GM12874 (cell line): ENCODE measurements around the gene SLC35F5.

Experiments
- TF ChIP-seq, protein P1 (sequence below): IDR thresholded peaks from 2 replicates; pipeline ENCODE4 v1.5.1; 2011; ENCODE audit warnings: low read depth, mild to moderate bottlenecking, control low read depth, low read length, moderate library complexity; ENCODE audit not compliant: insufficient read depth

Gene SLC35F5

DNA sequence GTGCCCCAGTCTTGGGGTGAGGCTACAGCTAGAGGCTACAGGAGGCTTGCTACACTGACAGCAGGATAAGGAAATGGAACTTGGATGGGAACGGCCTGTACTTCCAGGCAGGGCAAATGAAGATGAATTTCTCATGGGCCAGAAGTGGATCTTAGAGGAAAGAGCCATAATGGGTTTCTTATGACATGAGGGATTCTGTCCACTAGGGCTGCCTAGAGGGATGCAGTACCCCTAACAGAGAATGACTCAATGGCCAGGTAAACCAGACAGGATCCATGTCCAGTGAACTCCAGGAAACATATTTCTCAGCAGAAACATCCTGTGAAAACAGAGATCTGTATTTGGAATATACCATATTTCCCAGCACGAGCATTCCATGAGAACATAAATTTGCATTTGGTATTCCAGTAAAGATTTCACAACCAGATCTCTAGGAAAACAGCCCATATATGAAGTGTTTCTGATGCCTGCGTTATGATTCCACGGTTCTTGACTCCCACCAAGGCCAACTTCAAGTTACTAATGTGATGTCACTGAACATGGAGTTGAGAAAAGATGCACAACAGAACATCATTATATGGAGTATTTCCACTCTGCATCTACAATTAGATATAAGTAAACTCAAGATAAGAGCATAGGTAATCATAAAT lies 11.5 kb upstream of the SLC35F5 start:
- TF ChIP-seq, protein P1, sequence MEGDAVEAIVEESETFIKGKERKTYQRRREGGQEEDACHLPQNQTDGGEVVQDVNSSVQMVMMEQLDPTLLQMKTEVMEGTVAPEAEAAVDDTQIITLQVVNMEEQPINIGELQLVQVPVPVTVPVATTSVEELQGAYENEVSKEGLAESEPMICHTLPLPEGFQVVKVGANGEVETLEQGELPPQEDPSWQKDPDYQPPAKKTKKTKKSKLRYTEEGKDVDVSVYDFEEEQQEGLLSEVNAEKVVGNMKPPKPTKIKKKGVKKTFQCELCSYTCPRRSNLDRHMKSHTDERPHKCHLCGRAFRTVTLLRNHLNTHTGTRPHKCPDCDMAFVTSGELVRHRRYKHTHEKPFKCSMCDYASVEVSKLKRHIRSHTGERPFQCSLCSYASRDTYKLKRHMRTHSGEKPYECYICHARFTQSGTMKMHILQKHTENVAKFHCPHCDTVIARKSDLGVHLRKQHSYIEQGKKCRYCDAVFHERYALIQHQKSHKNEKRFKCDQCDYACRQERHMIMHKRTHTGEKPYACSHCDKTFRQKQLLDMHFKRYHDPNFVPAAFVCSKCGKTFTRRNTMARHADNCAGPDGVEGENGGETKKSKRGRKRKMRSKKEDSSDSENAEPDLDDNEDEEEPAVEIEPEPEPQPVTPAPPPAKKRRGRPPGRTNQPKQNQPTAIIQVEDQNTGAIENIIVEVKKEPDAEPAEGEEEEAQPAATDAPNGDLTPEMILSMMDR, result no peak

DNA sequence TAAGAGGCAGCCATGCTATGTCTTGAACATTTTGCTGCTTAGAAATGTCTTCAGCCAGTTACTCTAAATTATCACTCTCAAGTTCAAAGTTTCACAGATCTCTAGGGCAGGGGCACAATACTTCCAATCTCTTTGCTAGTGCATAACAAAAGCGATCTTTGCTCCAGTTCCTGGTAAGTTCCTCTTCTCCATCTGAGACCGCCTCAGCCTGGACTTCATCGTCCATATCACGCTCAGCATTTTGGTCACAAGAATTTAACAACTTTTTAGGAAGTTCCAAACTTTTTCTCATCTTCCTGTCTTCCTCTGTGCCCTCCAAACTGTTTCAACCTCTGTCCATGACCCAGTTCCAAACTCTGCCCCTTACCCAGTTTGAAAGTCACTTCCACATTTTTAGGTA lies 8.8 kb upstream of the SLC35F5 start:
- TF ChIP-seq, protein P1, result no peak

DNA sequence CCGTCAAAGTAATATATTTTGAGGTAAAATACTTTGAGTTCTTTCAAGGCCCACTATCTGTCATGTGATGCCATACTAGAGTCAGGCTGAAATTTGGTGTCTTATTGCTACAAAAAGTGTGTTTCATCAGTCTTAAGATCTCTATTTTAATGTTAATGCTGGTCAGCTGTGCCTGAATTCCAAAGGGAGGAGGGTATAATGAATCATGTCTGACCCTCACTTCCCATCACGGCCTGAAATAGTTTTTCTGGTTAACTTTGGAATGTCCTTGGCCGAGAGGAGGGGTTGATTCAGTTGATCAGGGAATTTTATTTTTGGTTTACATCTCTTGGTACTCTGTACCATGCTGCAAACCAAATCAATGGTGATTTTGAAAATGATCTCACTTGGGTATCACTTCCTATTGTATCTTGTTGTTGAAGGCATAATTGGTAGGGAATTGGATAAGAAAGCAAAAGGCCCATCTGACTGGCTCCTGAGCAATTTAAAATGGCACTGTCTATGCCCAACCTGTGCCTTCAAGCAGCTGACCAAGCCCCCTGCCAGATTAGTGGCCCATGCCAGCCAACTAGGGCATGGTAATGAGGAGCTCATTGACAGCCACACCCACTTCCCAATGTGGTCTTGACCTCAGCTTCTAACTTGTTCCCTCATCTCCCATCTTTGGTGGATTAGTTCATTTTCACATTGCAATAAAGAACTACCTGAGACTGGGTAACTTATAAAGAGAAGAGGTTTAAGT lies 6.1 kb upstream of the SLC35F5 start:
- TF ChIP-seq, protein P1, result no peak

DNA sequence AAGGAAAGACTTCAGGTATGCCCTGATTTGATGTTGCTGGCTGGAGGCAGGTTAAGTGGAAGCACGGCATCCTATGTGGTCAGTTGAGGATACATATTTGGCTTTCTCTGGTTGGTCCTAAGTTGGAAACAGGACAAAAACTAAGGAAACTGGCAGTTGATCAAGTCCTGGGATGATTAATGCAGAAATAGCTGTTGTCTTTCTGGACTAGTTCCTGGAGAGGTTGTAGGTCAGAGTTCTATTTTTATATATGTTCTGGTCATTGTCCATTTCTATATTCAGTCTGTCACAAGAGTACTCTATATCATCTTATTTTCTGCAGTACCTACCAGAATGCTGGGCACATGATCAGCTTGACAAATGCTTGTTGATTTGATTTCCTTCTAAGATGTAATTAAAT lies 4.0 kb upstream of the SLC35F5 start:
- TF ChIP-seq, protein P1, result no peak

DNA sequence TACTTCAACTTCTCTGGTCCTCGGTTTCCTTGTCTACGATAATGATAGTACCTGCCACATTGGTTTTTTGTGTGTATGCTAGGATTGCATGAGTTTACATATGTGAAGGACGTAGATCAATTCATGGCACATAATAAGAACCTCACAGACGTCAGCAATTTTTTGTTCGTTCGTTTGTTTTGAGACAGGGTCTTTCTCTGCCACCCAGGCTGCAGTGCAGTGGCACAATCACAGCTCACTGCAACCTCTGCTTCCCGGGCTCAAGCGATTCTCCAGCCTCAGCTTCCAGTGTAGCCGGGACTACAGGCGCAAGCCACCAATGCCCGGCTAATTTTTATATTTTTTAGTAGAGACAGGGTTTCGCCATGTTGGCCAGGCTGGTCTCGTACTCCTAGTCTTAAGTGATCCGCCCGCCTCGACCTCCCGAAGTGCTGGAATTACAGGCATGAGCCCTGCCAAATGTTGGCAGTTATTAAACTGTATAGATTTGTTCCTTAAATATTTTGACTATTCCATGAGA lies 756 bp upstream of the SLC35F5 start:
- TF ChIP-seq, protein P1, result no peak

DNA sequence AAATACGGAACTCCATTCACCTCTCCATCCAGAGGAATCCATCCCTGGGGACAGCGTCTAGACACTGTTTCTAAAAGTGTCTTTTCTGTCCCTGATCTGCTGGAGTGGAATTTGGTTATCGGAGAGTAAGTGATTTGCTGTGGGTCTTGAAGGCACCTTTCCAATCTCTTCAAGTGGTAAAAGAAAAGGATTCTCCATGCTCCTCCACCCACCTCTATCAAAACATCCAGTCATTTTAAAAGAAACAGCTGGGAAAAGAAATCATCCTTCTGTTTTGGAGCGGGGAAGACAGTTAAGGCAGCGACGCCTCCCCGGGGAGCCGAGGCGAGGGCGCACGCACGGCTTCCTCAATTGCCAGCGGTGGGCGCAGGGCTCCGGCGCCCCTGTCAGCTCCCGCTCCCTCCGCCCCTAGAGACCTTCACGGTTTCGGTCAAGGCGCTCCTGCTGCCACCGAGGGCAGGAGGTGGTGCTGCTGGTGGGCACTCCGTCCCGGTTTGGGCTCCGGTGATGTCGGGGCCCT lies 547 bp downstream of the SLC35F5 start:
- TF ChIP-seq, protein P1, result no peak

DNA sequence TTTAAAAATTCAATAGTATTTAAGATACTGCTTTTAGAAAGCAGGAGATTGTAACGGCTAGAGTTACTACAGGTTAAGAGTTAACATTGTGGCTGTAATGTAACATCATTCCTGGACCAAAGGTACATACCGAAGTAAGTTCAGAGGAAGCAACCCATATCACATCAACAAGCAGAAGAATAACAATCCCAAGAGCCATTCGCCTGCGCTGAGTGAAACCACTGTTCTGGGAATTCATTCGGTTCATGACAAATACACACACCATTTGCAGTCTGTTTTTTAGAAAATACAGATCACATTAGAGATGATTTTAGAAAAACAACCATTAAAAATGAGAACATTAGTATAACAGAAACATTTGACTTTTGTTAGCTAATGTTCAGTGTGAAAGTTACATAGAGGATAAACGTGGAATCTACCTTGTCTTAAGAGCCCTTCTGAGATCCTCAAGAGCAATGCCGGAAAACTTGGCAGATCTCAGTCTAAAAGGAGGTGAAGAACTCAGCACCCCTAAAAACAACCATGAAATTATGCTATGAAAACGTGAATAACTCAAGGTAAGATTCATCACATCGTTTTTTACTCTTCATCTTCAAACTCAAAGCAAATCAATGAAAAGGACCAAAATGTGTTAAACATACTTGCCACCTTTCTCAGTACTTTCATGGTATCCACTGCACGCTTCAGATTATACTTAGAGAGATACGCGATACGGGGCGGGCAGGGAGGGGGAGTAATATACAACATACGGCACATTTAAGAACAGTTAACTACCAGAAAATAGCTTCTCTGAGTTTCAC lies 1.2 kb downstream of the SLC35F5 start:
- TF ChIP-seq, protein P1, result no peak
